CD4-positive, CD25-positive, alpha-beta regulatory T cell (primary cell): ENCODE data around the gene SF3B4. TPM values are rescaled to one million over a fixed set of nuclear protein-coding genes. Genes with fewer than 3 reads are reported as not detected.

Experiments used
- ATAC-seq, 2 donors: fragments of 150-1000 bp; cut with Tn5 transposase; one replicate each; pipeline ENCODE4 v1.10.0; 2021; ENCODE audit warnings: low read depth in 2 of 2, moderate number of reproducible peaks in 2 of 2, moderate library complexity in 1 of 2
- DNase-seq, 3 donors: peaks; one replicate each; pipeline versions ENCODE4 v3.0.0 to v3.0.0-alpha.2; 2012 to 2022; ENCODE audit warnings: mixed read lengths in 1 of 3
- H3K27ac ChIP-seq: one replicate; pipeline ENCODE4 v1.7.0; 2013; ENCODE audit warnings: mild to moderate bottlenecking, low read length; ENCODE audit not compliant: insufficient read depth, poor library complexity, severe bottlenecking
- H3K27me3 ChIP-seq: one replicate; pipeline ENCODE4 v1.7.0; 2013; ENCODE audit warnings: low read length; ENCODE audit not compliant: control insufficient read depth, insufficient read depth
- H3K36me3 ChIP-seq: one replicate; pipeline ENCODE4 v1.7.0; 2013; ENCODE audit warnings: mild to moderate bottlenecking, low read length, moderate library complexity; ENCODE audit not compliant: control insufficient read depth, insufficient read depth
- H3K4me1 ChIP-seq: 2 replicates; pipeline ENCODE4 v1.7.0; 2013; ENCODE audit warnings: mild to moderate bottlenecking, low read length; ENCODE audit not compliant: insufficient read depth, control insufficient read depth, poor library complexity, severe bottlenecking
- H3K4me3 ChIP-seq: one replicate; pipeline ENCODE4 v1.7.0; 2013; ENCODE audit warnings: low read depth, mild to moderate bottlenecking, low read length, moderate library complexity
- H3K9me3 ChIP-seq, 2 experiments: 1 replicate in 1 of 2; 2 replicates in 1 of 2; pipeline ENCODE4 v1.7.0; 2013; ENCODE audit warnings: low read length in 2 of 2, mild to moderate bottlenecking in 1 of 2, moderate library complexity in 1 of 2; ENCODE audit not compliant: control insufficient read depth in 2 of 2
- H3K27ac Mint-ChIP-seq, 3 donors: one replicate each; pipeline ENCODE4 v1.8.0; 2020 to 2022; ENCODE audit warnings: mild to moderate bottlenecking in 3 of 3, mixed read lengths in 3 of 3, moderate library complexity in 2 of 3
- H3K27me3 Mint-ChIP-seq: one replicate; pipeline ENCODE4 v1.8.0; 2022; ENCODE audit warnings: mild to moderate bottlenecking, mixed read lengths
- H3K36me3 Mint-ChIP-seq: one replicate; pipeline ENCODE4 v1.8.0; 2020; ENCODE audit warnings: mixed read lengths
- H3K4me1 Mint-ChIP-seq, 4 donors: one replicate each; pipeline ENCODE4 v1.8.0; 2020 to 2022; ENCODE audit warnings: mixed read lengths in 4 of 4, mild to moderate bottlenecking in 1 of 4
- H3K4me3 Mint-ChIP-seq, 4 donors: one replicate each; pipeline ENCODE4 v1.8.0; 2020 to 2022; ENCODE audit warnings: mild to moderate bottlenecking in 4 of 4, mixed read lengths in 4 of 4, moderate library complexity in 3 of 4
- H3K9me3 Mint-ChIP-seq, 7 donors: one replicate each; pipeline ENCODE4 v1.8.0; 2020 to 2022; ENCODE audit warnings: mixed read lengths in 7 of 7, mild to moderate bottlenecking in 3 of 7, moderate library complexity in 2 of 7
- polyA plus RNA-seq, 4 donors: library from polyadenylated mRNA; unstranded; fragments of 300-500 nt; fragmentation: Illumina TruSeq; gene quantifications; one replicate each; pipeline ENCODE4 v1.2.3, GENCODE V29; 2021
- total RNA-seq: library from RNA; stranded (reverse); gene quantifications from one replicate; pipeline ENCODE4 v1.2.3, GENCODE V29; 2022

SF3B4 gene
- total and polyA plus RNA-seq, 5 donors from 2014 or later = 56.0 to 103 (median 84.4) TPM

- no peak for DNase-seq
- H3K4me1 ChIP-seq = peaks cover 11% of the 10 kb centered on the region
- Mint-ChIP-seq H3K36me3 (peaks cover 3% of the 10 kb centered on the region), H3K4me3 (no peak overlapping the region), H3K27me3 (peaks cover 9% of the 10 kb centered on the region), H3K27ac (peak overlapping the region in 1 of 3 donors; percentile 71), H3K4me1 (peaks cover 9 to 30% (median 17%) of the 10 kb centered on the region in 4 donors), H3K9me3 (no peaks in the 10 kb centered on the region)
- H3K27ac ChIP-seq = no peak overlapping the region
- H3K27me3 ChIP-seq = no peaks in the 10 kb centered on the region
- no peaks in the 10 kb centered on the region for H3K36me3 ChIP-seq
- no peak for ATAC-seq
- no peaks in the 10 kb centered on the region for H3K9me3 ChIP-seq
- H3K4me3 ChIP-seq = no peak overlapping the region
Measured at GRCh38 chr1:149932474-149932873, 4.9 kb upstream of the SF3B4 start.

- peaks cover 3% of the 10 kb centered on the region for H3K36me3 Mint-ChIP-seq
- DNase-seq (peak in 1 of 3 donors; percentile 56), ATAC-seq (no peak)
- Histone ChIP-seq H3K4me1 (peaks cover 22% of the 10 kb centered on the region), H3K36me3 (peaks cover 5% of the 10 kb centered on the region), H3K9me3 (no peaks in the 10 kb centered on the region), H3K27ac (no peak overlapping the region), H3K27me3 (no peaks in the 10 kb centered on the region), H3K4me3 (no peak overlapping the region)
- peak overlapping the region in 3 of 4 donors; percentile 16 to 77 (median 22) for H3K4me3 Mint-ChIP-seq
- H3K9me3 Mint-ChIP-seq = no peaks in the 10 kb centered on the region
- H3K27me3 Mint-ChIP-seq = peaks cover 9% of the 10 kb centered on the region
- peaks cover 7 to 29% (median 18%) of the 10 kb centered on the region in 4 donors for H3K4me1 Mint-ChIP-seq
- H3K27ac Mint-ChIP-seq = peak overlapping the region in 2 of 3 donors; percentile 11 to 33
Measured at GRCh38 chr1:149931212-149931790, 3.7 kb upstream of the SF3B4 start.

DNA sequence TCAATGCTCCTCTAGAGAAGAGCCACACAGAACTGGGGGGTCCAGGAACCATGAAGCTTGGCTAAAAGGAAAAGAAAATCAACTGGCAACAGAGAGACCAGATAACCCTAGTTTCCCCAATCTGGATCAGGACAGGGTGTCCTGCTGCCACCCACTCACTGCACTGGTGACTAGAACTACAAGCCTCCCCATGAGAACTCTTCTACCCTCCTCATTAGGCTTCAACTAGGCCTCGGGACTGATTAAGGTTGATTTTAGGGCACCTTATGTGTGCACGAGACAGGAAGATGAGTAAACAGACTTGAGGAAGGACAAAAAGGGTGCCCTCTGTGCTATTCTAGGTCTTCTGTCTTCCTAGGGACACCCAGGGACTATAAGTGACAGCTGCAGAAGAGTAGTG is 2.3 kb upstream of the SF3B4 start:
- Histone ChIP-seq H3K27me3 (no peaks in the 10 kb centered on the region), H3K36me3 (peaks cover 20% of the 10 kb centered on the region), H3K27ac (no peak overlapping the region), H3K4me3 (no peak overlapping the region), H3K4me1 (peaks cover 29% of the 10 kb centered on the region), H3K9me3 (no peaks in the 10 kb centered on the region)
- Mint-ChIP-seq H3K4me3 (peak overlapping the region in 1 of 4 donors; percentile 77), H3K4me1 (peaks cover 18 to 43% (median 25%) of the 10 kb centered on the region in 4 donors), H3K27ac (no peak overlapping the region), H3K9me3 (no peaks in the 10 kb centered on the region), H3K36me3 (peaks cover 16% of the 10 kb centered on the region), H3K27me3 (peaks cover 9% of the 10 kb centered on the region)
- ATAC-seq = no peak
- DNase-seq = no peak

- Mint-ChIP-seq H3K27ac (peak overlapping the region; percentile 97 to 99 (median 98)), H3K36me3 (peaks cover 30% of the 10 kb centered on the region), H3K4me1 (peaks cover 23 to 49% (median 30%) of the 10 kb centered on the region in 4 donors), H3K4me3 (peak overlapping the region; percentile 95 to 100 (median 96)), H3K27me3 (peaks cover 5% of the 10 kb centered on the region), H3K9me3 (no peaks in the 10 kb centered on the region)
- Histone ChIP-seq H3K27me3 (no peaks in the 10 kb centered on the region), H3K27ac (peak overlapping the region; percentile 97), H3K4me1 (peaks cover 29% of the 10 kb centered on the region), H3K9me3 (no peaks in the 10 kb centered on the region), H3K4me3 (peak overlapping the region; percentile 92), H3K36me3 (peaks cover 34% of the 10 kb centered on the region)
- ATAC-seq = no peak
- DNase-seq = no peak
Measured at GRCh38 chr1:149928401-149928724, 760 bp upstream of the SF3B4 start.

DNA sequence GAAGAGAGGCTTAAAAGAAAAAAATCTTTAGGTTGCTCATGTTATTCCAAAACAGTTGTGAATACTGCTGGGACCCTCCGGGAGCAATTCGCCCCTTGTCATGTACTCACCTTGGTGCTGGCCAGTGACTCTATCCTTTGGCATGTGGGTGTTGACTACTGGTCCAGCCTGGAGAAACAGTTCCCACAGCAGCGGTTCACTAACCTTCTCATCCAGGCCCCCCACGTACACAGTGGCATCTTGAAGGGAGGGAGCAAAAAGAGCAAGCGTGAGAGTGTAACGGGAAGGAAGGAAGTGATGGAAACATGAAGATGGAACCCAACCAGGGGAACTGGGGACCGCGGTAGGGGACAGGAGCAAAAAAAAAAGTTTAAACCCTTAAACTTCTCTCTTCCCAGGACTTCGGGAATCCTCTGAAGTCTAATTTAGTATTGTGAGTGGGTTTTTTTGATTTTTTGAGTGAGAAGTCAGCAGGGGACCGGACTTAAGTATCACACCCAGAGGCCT is 494 bp downstream of the SF3B4 start:
- Mint-ChIP-seq H3K27ac (peak overlapping the region in 2 of 3 donors; percentile 97 to 98), H3K4me3 (peak overlapping the region; percentile 95 to 100 (median 96)), H3K27me3 (peaks cover 2% of the 10 kb centered on the region), H3K4me1 (peaks cover 23 to 49% (median 30%) of the 10 kb centered on the region in 4 donors), H3K36me3 (peaks cover 39% of the 10 kb centered on the region), H3K9me3 (no peaks in the 10 kb centered on the region)
- Histone ChIP-seq H3K4me3 (peak overlapping the region; percentile 92), H3K36me3 (peaks cover 44% of the 10 kb centered on the region), H3K27me3 (no peaks in the 10 kb centered on the region), H3K9me3 (no peaks in the 10 kb centered on the region), H3K27ac (peak overlapping the region; percentile 97), H3K4me1 (peaks cover 29% of the 10 kb centered on the region)
- DNase-seq = no peak
- no peak for ATAC-seq

GRCh38 chr1:149926296-149926695 is 1.3 kb downstream of the SF3B4 start:
- Mint-ChIP-seq H3K4me3 (peak overlapping the region; percentile 43 to 96 (median 92)), H3K36me3 (peaks cover 44% of the 10 kb centered on the region), H3K9me3 (no peaks in the 10 kb centered on the region), H3K27ac (peak overlapping the region in 1 of 3 donors; percentile 42), H3K4me1 (peaks cover 23 to 51% (median 30%) of the 10 kb centered on the region in 4 donors), H3K27me3 (no peaks in the 10 kb centered on the region)
- Histone ChIP-seq H3K9me3 (no peaks in the 10 kb centered on the region), H3K4me3 (peak overlapping the region; percentile 92), H3K4me1 (peaks cover 29% of the 10 kb centered on the region), H3K27ac (no peak overlapping the region), H3K27me3 (no peaks in the 10 kb centered on the region), H3K36me3 (peaks cover 44% of the 10 kb centered on the region)
- no peak for ATAC-seq
- no peak for DNase-seq

- DNase-seq (no peak), ATAC-seq (no peak)
- Mint-ChIP-seq H3K4me3 (peak overlapping the region; percentile 89 to 96 (median 94)), H3K36me3 (peaks cover 44% of the 10 kb centered on the region), H3K27me3 (no peaks in the 10 kb centered on the region), H3K4me1 (peaks cover 23 to 48% (median 30%) of the 10 kb centered on the region in 4 donors), H3K27ac (peak overlapping the region in 1 of 3 donors; percentile 42), H3K9me3 (no peaks in the 10 kb centered on the region)
- H3K27ac ChIP-seq = no peak overlapping the region
- peaks cover 29% of the 10 kb centered on the region for H3K4me1 ChIP-seq
- H3K36me3 ChIP-seq = peaks cover 44% of the 10 kb centered on the region
- H3K4me3 ChIP-seq = peak overlapping the region; percentile 92
- H3K9me3 ChIP-seq = no peaks in the 10 kb centered on the region
- H3K27me3 ChIP-seq = no peaks in the 10 kb centered on the region
Measured at GRCh38 chr1:149925751-149926150, 1.9 kb downstream of the SF3B4 start.

DNA sequence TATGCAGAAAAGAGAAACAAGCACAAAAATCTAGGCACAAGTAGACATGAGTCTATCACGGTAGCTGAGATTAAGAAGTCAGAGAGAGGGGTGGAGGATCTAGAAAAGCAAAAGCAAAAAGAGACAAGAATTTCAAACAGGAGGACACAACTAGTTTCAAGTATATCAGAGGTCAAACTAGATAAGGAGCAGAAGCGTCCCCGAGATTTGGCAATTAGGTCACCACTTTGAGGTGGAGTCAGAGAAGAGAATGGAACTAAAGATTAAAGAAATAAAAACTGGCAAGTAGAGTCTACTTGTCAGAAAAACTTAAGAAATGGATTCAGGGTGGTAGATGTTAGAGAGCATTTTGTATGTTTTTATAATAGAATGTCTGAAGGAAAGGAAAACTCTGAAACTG is 2.3 kb downstream of the SF3B4 start:
- ATAC-seq (no peak), DNase-seq (no peak)
- Mint-ChIP-seq H3K4me3 (peak overlapping the region; percentile 51 to 96 (median 90)), H3K27me3 (no peaks in the 10 kb centered on the region), H3K9me3 (no peaks in the 10 kb centered on the region), H3K27ac (no peak overlapping the region), H3K36me3 (peaks cover 44% of the 10 kb centered on the region), H3K4me1 (peaks cover 23 to 48% (median 30%) of the 10 kb centered on the region in 4 donors)
- Histone ChIP-seq H3K9me3 (no peaks in the 10 kb centered on the region), H3K27me3 (no peaks in the 10 kb centered on the region), H3K4me3 (no peak overlapping the region), H3K4me1 (peaks cover 29% of the 10 kb centered on the region), H3K36me3 (peaks cover 44% of the 10 kb centered on the region), H3K27ac (no peak overlapping the region)
